ENCODE data around the gene MAFB.

GRCh38 chr20:40704828-40705227 is 15.8 kb upstream of the MAFB start:
- TF ChIP-seq POLR2AphosphoS5 (IDR thresholded peaks at IDR 0.05) (no peak), CTCF (IDR thresholded peaks at IDR 0.05) (no peak)
